Measurements from ENCODE around the gene ZNF841. TPM values are rescaled to one million over a fixed set of nuclear protein-coding genes. Genes with fewer than 3 reads are reported as not detected.
A peak's percentile ranks its signal among the peaks of the same experiment; 100 is the strongest.

The ZNF841 gene
- total and polyA plus RNA-seq, 2 of the 13 experiments (the other 11 are each of a cell fraction or from before 2014, with no cell fraction given): 6.2 to 14.2 TPM

- TF ChIP-seq ZNF747 (CRISPR knock-in tag; IDR thresholded peaks at IDR 0.05; ENCODE audit: borderline replicate concordance) (no peak), ZNF251 (CRISPR knock-in tag; IDR thresholded peaks at IDR 0.05) (no peak), HMGXB4 (CRISPR knock-in tag; IDR thresholded peaks at IDR 0.05; ENCODE audit: borderline replicate concordance in 1 of 2, low read depth in 1 of 2) (0 out of 4 replicates have a peak, but pooled peaks have one; percentile 60 to 62), SAP130 (CRISPR knock-in tag; IDR thresholded peaks at IDR 0.05; ENCODE audit: low read depth) (peak; percentile 92), ISL2 (CRISPR knock-in tag; IDR thresholded peaks at IDR 0.05) (no peak), STAT6 (CRISPR knock-in tag; IDR thresholded peaks at IDR 0.05; ENCODE audit: borderline replicate concordance) (no peak), CHD2 (IDR thresholded peaks at IDR 0.05; ENCODE audit: low read depth, low read length) (no peak), REST (IDR thresholded peaks at IDR 0.05; ENCODE audit: borderline replicate concordance in 1 of 2, low read depth in 1 of 2, low read length in 2 of 2) (0 out of 4 replicates have a peak, but pooled peaks of 1 of the 2 experiments have one; percentile 16), SKI (IDR thresholded peaks at IDR 0.05; ENCODE audit: partially characterized antibody) (no peak), ZNF20 (CRISPR knock-in tag; IDR thresholded peaks at IDR 0.05) (no peak), ZBTB42 (CRISPR knock-in tag; IDR thresholded peaks at IDR 0.05) (no peak), SIN3B (IDR thresholded peaks at IDR 0.05; ENCODE audit: low read length) (no peak), ZSCAN25 (CRISPR knock-in tag; IDR thresholded peaks at IDR 0.05) (no peak), PRMT3 (CRISPR knock-in tag; IDR thresholded peaks at IDR 0.05; ENCODE audit: borderline replicate concordance, low read depth) (no peak)
Measured at GRCh38 chr19:52048555-52049501, 46.7 kb downstream of the ZNF841 start, which contains the start of gene ZNF432 (continued).

Data from HepG2 (cell line).